ENCODE results near the gene FAIM2. TPM values are rescaled to one million over a fixed set of nuclear protein-coding genes. Genes with fewer than 3 reads are reported as not detected.

Gene FAIM2
- total RNA-seq, 1 donor from 2014 or later, result 1.6 TPM

GRCh38 chr12:49921299-49921698 is 17.6 kb upstream of the FAIM2 start:
- DNase-seq (ENCODE audit: low read depth, low spot score), result no peak
- Mint-ChIP-seq H3K4me3 (no peak overlapping the region), H3K4me1 (peaks cover 8% of the 10 kb centered on the region), H3K27me3 (ENCODE audit: low read depth) (peaks cover 3% of the 10 kb centered on the region), H3K36me3 (ENCODE audit: low read depth) (no peaks in the 10 kb centered on the region), H3K27ac (ENCODE audit: unreplicated experiment) (no peak overlapping the region), H3K9me3 (no peaks in the 10 kb centered on the region)
- TF ChIP-seq CTCF (conservative IDR thresholded peaks at IDR 0.05), result no peak

GRCh38 chr12:49920915-49921286 is 17.2 kb upstream of the FAIM2 start:
- no peaks in the 10 kb centered on the region for H3K9me3 Mint-ChIP-seq
- peaks cover 3% of the 10 kb centered on the region for H3K27me3 Mint-ChIP-seq (ENCODE audit: low read depth)
- peaks cover 8% of the 10 kb centered on the region for H3K4me1 Mint-ChIP-seq
- no peak for TF ChIP-seq CTCF (conservative IDR thresholded peaks at IDR 0.05)
- DNase-seq (ENCODE audit: low read depth, low spot score), result no peak
- H3K27ac Mint-ChIP-seq (ENCODE audit: unreplicated experiment), result no peak overlapping the region
- no peak overlapping the region for H3K4me3 Mint-ChIP-seq
- H3K36me3 Mint-ChIP-seq (ENCODE audit: low read depth), result no peaks in the 10 kb centered on the region

- no peak overlapping the region for H3K27ac Mint-ChIP-seq (ENCODE audit: unreplicated experiment)
- no peak overlapping the region for H3K4me3 Mint-ChIP-seq
- TF ChIP-seq CTCF (conservative IDR thresholded peaks at IDR 0.05), result no peak
- no peaks in the 10 kb centered on the region for H3K9me3 Mint-ChIP-seq
- peaks cover 8% of the 10 kb centered on the region for H3K4me1 Mint-ChIP-seq
- H3K36me3 Mint-ChIP-seq (ENCODE audit: low read depth), result no peaks in the 10 kb centered on the region
- H3K27me3 Mint-ChIP-seq (ENCODE audit: low read depth), result peaks cover 3% of the 10 kb centered on the region
- no peak for DNase-seq (ENCODE audit: low read depth, low spot score)
Observed at GRCh38 chr12:49920241-49920914, 16.7 kb upstream of the FAIM2 start.

GRCh38 chr12:49917788-49918173 is 14.1 kb upstream of the FAIM2 start:
- H3K4me3 Mint-ChIP-seq, result no peak overlapping the region
- peaks cover 4% of the 10 kb centered on the region for H3K4me1 Mint-ChIP-seq
- H3K36me3 Mint-ChIP-seq (ENCODE audit: low read depth), result no peaks in the 10 kb centered on the region
- peaks cover 3% of the 10 kb centered on the region for H3K27me3 Mint-ChIP-seq (ENCODE audit: low read depth)
- no peak overlapping the region for H3K27ac Mint-ChIP-seq (ENCODE audit: unreplicated experiment)
- no peak for DNase-seq (ENCODE audit: low read depth, low spot score)
- no peak for TF ChIP-seq CTCF (conservative IDR thresholded peaks at IDR 0.05)
- H3K9me3 Mint-ChIP-seq, result no peaks in the 10 kb centered on the region

GRCh38 chr12:49917166-49917787 is 13.6 kb upstream of the FAIM2 start:
- Mint-ChIP-seq H3K27me3 (ENCODE audit: low read depth) (peaks cover 3% of the 10 kb centered on the region), H3K4me1 (peaks cover 4% of the 10 kb centered on the region), H3K4me3 (no peak overlapping the region), H3K9me3 (no peaks in the 10 kb centered on the region), H3K27ac (ENCODE audit: unreplicated experiment) (no peak overlapping the region), H3K36me3 (ENCODE audit: low read depth) (no peaks in the 10 kb centered on the region)
- no peak for TF ChIP-seq CTCF (conservative IDR thresholded peaks at IDR 0.05)
- DNase-seq (ENCODE audit: low read depth, low spot score), result no peak

Data from neural crest cell (in vitro differentiated cells).